Brain microvascular endothelial cell (primary cell): ENCODE measurements around the gene PBOV1.

Experiments
- DNase-seq: peaks from one replicate; pipeline ENCODE4 v3.0.0-alpha.2; 2020
- H3K27ac ChIP-seq: fragments of 250-450 bp; sonication (Bioruptor Pico); 2 replicates; pipeline ENCODE4 v1.5.1; 2020; ENCODE audit warnings: mild to moderate bottlenecking, moderate library complexity
- H3K27me3 ChIP-seq: fragments of 250-450 bp; sonication (Bioruptor Pico); replicated peaks from 2 replicates; pipeline ENCODE4 v1.5.1; 2020; ENCODE audit warnings: mild to moderate bottlenecking
- H3K36me3 ChIP-seq: fragments of 250-450 bp; sonication (Bioruptor Pico); replicated peaks from 2 replicates; pipeline ENCODE4 v1.5.1; 2020; ENCODE audit warnings: mild to moderate bottlenecking
- H3K4me3 ChIP-seq: 2 replicates; pipeline ENCODE4 v1.5.1; 2011; ENCODE audit warnings: low read depth, mild to moderate bottlenecking, control low read depth, low read length, moderate library complexity
- in situ Hi-C: cut with HindIII; loops from 2 replicates; pipeline ENCODE4 v1.10.0; 2017; ENCODE audit warnings: low sequenced_read_pairs, low pct_ligation_motif_present
- TF ChIP-seq, protein P1 (sequence below): IDR thresholded peaks from 2 replicates; pipeline ENCODE4 v1.5.1; 2011; ENCODE audit warnings: low read depth, mild to moderate bottlenecking, moderate library complexity, low read length, control low read depth, inconsistent platforms; ENCODE audit errors: missing control alignments

Gene PBOV1

GRCh38 chr6:138258197-138258596, 39.9 kb upstream of the PBOV1 start:
- DNase-seq, result no peak
- in situ Hi-C loops, result no loop called here
- no peak overlapping the region for H3K27ac ChIP-seq
- no peaks in the 10 kb centered on the region for H3K36me3 ChIP-seq
- H3K4me3 ChIP-seq, result no peak overlapping the region
- H3K27me3 ChIP-seq, result no peaks in the 10 kb centered on the region
- TF ChIP-seq, protein P1, sequence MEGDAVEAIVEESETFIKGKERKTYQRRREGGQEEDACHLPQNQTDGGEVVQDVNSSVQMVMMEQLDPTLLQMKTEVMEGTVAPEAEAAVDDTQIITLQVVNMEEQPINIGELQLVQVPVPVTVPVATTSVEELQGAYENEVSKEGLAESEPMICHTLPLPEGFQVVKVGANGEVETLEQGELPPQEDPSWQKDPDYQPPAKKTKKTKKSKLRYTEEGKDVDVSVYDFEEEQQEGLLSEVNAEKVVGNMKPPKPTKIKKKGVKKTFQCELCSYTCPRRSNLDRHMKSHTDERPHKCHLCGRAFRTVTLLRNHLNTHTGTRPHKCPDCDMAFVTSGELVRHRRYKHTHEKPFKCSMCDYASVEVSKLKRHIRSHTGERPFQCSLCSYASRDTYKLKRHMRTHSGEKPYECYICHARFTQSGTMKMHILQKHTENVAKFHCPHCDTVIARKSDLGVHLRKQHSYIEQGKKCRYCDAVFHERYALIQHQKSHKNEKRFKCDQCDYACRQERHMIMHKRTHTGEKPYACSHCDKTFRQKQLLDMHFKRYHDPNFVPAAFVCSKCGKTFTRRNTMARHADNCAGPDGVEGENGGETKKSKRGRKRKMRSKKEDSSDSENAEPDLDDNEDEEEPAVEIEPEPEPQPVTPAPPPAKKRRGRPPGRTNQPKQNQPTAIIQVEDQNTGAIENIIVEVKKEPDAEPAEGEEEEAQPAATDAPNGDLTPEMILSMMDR, result no peak

DNA sequence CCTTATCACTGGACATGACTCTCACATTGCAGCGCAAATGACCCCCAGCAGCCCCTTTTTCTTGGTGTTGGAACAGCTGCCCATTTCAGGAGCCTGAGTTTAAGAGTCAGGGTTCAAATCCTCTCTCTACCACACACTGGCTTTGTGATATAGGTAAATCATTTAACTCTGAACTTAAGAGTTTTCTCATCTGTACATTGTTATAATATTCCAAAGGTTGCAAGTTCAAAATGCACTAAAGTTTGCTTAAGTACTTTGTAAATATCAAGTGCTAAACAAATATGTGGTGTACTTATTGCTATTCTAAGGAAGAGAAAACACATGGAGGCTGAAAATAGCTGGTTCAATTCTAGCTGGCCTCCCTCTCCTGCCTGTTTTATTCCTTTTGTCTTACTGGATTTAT, 39.3 kb upstream of the PBOV1 start:
- H3K27me3 ChIP-seq, result no peaks in the 10 kb centered on the region
- no peak for DNase-seq
- H3K36me3 ChIP-seq, result no peaks in the 10 kb centered on the region
- TF ChIP-seq, protein P1, result no peak
- H3K27ac ChIP-seq, result no peak overlapping the region
- no peak overlapping the region for H3K4me3 ChIP-seq
- in situ Hi-C loops, result no loop called here

DNA sequence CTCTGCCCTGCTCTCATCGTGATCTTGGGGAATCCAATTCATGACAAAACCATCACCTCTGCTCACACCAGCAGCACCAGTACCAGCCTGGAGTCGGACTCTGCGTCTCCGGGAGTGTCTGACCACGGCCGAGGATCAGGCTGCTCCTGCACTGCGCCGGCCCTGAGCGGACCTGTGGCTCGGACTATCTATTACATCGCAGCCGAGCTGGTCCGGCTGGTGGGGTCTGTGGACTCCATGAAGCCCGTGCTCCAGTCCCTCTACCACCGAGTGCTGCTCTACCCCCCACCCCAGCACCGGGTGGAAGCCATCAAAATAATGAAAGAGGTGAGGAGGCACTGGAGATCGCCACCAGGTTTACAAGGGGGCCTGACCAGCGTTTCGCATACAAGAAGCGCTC, 37.2 kb upstream of the PBOV1 start:
- Histone ChIP-seq H3K27me3 (no peaks in the 10 kb centered on the region), H3K4me3 (no peak overlapping the region), H3K36me3 (no peaks in the 10 kb centered on the region), H3K27ac (no peak overlapping the region)
- in situ Hi-C loops, result no loop called here
- TF ChIP-seq, protein P1, result no peak
- DNase-seq, result no peak

DNA sequence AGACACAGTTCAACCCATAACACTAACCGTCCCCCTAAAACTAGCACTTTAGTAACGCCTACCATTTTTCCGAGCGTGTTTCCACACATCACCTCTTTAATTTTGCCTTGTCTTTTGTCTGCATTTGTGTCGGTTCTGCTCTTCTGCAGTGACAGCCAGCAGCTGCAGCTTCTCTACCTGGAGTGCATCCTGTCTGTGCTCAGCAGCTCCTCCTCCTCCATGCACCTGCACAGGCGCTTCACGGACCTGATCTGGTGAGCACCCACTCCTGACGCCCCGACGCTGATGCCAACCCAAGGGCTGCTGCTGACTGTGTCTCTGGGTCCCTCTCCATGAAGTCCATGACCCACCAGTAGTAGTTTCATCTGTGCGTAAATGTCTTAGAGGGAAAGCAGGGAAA, 35.4 kb upstream of the PBOV1 start:
- Histone ChIP-seq H3K27ac (no peak overlapping the region), H3K4me3 (no peak overlapping the region), H3K27me3 (no peaks in the 10 kb centered on the region), H3K36me3 (no peaks in the 10 kb centered on the region)
- TF ChIP-seq, protein P1, result no peak
- in situ Hi-C loops, result no loop called here
- DNase-seq, result no peak

- H3K36me3 ChIP-seq, result no peaks in the 10 kb centered on the region
- in situ Hi-C loops, result no loop called here
- DNase-seq, result no peak
- no peaks in the 10 kb centered on the region for H3K27me3 ChIP-seq
- TF ChIP-seq, protein P1, result no peak
- no peak overlapping the region for H3K27ac ChIP-seq
- no peak overlapping the region for H3K4me3 ChIP-seq
Observed at GRCh38 chr6:138250513-138251247, 32.4 kb upstream of the PBOV1 start.

DNA sequence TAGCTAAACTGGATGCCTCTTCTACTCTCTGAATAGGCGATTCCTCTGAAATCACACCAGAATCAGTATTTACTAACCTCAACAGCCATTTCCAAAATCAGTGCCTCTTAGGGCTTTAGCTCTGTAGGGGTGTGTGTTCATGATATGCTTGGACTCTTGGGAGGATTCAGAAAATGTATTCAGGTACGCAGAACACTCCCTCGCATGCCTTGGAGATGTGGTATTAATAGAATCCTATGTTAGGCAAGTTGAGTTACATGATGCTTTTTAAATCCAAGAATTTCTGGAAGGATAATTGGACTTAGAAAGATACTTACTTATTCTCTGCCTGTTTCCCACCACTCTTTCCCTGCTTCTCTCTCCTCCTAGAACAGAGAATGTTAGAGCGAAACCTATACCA, 31.8 kb upstream of the PBOV1 start:
- Histone ChIP-seq H3K4me3 (no peak overlapping the region), H3K36me3 (no peaks in the 10 kb centered on the region), H3K27ac (no peak overlapping the region), H3K27me3 (no peaks in the 10 kb centered on the region)
- TF ChIP-seq, protein P1, result no peak
- in situ Hi-C loops, result no loop called here
- DNase-seq, result no peak
